Activated CD4-positive, CD25-positive, alpha-beta regulatory T cell treated with anti-CD3 and anti-CD28 coated beads, Interleukin-2, amount 50 U/mL, for 24 hours (primary cell): ENCODE measurements around the gene AFF3.
"Not testable (repeated sequence)": the region's sequence is repeated elsewhere in the genome, so short reads cannot be mapped to it uniquely, and the experiment has no call there.

Experiments
- ATAC-seq, 2 donors: fragments of 150-1000 bp; cut with Tn5 transposase; one replicate each; pipeline ENCODE4 v1.10.0; 2021; ENCODE audit warnings: mild to moderate bottlenecking in 1 of 2, moderate library complexity in 1 of 2

Gene AFF3

DNA sequence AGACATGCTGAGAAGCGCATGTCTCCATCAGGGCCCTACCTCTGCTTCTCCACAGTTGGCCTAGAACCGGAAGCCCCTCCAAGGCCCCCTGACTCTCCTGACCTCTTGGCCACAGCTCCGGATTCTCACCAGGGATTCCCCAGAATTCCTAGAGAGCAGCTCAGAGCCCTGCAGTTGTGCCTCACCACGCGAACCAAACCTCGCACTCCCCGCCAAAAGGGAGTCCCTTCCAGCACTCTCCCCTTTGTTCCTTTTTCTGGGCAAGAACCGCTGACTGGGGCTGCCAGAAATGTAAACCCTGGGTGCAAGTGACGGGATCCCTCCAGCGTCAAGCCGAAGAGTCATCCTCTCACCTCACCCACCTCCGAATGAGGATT, 36.7 kb downstream of the AFF3 start:
- no peak for ATAC-seq

DNA sequence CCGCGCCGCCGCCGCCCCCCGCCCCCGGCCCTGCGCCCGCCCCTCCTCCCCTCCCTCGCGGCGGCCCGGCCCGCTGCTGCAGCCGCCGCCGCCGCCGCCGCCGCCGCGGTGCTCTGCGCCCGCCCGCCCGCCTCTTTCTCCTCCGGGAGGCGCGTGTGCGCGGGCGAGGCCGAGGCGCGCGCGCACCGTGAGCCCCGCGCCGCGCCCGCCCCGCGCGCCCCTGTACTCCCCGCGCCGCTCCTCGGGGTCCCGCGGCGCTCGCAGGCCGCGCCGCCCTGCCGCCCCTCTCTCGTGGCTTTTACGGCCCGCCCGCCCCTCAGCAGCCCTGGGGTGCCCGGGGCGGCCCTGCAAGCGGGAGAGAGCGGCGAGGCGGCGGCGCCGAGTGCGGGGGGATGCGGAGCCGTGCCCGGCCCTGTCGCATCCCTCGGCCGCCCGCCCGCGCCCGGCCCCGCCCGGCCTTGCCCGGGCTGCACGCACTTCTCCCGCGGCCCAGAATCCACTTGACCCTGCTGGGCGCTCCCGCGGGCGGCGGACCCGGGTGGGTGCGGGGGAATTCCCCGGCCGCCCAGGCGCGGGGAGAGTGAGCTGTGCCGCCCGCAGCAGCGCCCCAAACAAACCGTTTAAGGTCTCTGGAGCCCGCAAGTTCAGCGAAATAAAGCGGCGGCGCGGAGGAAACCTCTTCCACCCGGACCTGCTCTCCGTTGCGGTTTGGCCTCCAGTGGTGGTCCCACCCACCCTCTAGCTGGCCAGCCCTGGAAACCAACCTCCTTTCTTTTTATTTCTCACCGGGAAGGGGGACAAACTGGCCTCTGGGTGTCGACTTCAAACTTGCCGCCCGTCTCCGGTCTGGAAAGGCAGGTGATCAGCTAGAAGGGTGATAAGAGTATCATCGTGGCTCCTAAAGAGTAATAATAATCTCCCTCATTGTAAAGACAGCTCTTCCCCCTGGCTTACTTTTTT, 37.4 kb downstream of the AFF3 start:
- peak; percentile 50 to 51 for ATAC-seq

DNA sequence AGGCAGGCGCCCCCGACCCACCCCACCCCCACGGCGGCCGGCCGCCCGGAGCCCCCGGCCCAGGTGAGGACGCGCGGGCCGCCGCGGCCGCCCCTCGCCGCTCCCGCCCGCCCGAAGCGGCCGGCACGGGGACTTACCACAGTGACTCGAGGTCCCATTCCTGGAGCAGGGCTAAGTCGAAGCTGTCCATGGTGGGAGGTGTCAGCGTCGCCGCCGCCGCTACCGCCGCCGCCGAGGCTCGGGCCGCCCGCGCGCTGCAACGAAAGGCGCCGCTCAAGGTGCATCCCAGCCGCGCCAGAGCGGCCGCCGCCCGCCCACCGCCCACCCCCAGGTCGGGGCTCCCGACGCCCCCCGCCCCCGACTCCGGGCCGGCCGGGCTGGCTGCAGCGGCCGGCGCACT, 38.1 kb downstream of the AFF3 start:
- peak in 1 of 2 donors; percentile 27 for ATAC-seq

DNA sequence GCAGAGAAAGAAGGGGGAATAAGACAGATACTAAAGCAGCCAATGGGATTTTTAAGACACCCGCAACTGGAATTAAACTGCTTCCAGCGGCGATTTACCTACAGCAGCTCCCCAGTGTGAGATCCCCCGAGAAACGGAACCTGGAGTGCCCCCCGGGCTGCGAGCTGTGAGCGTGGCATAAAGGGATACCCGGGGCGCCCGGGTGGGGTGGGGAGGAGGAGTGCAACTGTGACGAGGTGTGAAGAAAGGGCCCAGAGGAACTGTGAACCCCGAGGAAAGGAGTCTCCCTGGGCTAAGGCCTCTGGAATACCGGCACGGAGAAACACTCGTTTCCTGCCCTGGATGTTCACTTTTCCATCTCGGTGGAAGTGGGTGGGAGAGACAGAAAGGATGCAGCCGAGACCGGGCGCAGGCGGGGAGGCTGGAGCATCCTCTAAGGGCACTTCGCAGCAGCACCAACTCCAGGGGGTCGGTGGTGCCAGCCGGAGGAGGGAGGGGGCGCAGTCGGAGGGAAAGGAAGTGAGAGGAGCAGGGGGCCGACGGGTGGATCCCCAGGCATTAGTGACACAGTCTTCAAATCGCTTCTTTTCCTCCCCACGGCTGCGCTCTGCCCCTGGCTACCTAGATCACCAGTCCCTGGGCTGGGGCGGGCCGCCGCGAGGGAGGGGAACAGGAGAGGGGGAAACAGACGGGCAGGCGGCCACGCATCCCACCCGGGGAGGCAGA, 38.7 kb downstream of the AFF3 start:
- ATAC-seq = not testable (repeated sequence)

DNA sequence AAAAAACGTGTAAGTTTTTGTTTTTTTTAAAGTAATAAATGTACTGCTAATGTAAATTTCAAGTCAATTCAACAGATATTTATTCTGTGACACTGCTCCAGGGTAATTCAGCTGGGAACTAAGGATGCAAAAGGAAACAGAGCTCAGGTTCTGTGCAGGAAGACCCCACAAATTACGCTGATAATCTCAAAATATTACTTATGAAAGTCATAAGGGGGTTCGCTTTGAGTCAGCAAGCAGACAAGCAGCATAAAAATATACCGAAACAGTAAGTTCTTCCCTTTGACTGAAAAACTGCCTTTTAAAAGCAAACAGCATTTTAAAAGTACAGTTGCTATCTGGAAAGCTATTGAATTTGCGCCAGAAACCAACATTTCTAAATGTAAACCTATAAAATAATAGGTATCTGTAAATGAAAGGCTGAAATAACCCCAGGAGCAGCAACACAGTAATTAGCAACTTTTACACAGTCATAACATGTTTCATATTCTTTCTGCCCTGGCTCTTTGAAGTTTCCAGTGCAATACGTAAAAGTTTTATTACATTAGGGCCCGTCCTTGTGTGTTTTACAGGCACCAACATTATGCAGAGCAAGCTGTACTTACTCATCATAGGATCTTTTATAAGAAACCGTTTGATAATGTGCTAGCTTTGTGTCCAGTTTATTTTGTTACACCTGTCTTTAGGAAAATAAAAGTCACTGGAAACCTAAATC, 39.8 kb downstream of the AFF3 start:
- ATAC-seq = not testable (repeated sequence)

DNA sequence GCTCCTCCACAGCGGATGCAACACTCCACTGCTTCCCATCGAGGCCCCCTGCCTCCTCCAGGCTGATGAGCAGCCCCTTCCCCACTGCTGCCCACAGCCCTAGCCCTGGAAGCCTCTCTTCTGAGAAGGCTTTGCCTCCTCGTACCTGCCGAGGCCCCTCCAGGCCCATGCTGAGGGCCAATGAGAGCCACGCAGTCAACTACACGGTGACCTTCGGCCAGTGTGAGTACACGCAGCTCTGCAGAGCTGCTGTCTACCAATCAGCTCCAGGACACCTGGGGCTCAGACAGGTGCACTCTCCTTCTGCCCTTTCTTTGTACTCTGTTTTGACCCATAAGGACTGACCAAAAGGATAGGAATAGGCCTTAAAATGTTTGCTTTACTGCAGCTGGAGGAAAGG, 43.5 kb downstream of the AFF3 start:
- ATAC-seq = not testable (repeated sequence)

DNA sequence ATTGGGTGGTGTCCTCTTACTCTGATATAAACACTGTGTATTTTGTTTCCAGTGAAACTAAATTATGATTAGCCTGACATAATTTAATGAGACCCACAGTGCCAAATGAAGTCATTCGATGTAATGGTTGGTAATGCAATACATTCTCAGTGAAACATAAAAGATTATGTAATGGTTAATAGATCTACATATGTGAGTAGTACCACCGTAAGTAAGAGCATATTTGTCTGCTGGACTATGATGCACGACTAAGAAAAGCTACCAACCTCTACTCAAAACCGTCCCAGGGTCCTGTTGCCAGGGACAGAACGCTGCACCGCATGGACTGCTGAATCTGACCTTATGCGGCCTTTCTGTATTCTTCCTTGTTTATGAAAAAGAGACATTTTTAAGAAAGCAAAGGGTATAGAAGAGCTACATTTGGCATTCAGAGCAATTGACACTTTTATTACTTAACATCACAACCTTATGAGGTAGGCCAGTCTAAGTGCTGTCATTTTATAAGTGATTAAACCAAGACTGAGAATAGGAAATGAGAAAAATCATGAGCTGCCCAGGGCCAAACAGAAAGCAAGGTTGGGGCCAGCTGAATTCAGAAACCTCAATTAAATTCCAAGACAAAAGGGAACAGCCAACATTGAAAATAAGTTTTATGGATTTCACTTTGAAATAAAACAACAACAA, 44.6 kb downstream of the AFF3 start:
- ATAC-seq = not testable (repeated sequence)

DNA sequence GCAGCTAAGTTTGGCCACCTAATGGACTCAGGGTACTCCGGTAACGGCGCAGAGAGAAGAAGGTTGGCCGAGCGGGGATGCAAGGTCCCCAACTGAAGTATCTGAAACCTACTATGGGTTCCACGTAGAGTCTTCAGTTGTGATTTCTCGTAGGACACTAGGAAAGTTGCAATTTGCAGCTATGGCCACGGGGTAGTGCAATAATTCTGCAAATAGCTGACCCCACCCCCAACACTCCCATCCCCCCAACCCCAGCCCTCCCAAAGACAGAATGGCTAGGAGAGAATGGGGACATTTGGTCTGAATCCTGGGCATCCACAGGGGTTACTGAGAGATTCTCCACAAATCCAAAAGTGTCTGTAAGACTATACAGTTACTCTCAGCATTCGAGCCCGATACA, 46.5 kb downstream of the AFF3 start:
- not testable (repeated sequence) for ATAC-seq

DNA sequence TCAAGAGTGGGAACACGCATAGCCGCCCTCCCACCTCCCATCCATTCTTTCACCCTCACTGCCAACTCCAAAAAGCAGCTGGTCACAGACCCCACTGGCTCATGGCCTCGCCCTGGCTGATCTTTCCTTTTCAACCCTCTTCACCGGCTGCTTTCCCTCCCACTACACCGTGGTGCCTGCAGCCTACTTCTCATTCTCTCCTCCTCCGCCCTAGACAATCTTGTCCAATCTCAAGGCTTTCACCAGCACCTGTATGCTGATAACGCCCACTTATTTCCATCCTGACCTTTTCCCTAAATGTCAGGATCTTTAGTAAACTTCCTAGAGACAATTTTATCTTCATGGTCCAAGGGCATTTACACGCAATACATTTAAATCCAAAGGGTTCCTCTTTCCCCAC, 50.6 kb downstream of the AFF3 start:
- ATAC-seq = not testable (repeated sequence)

DNA sequence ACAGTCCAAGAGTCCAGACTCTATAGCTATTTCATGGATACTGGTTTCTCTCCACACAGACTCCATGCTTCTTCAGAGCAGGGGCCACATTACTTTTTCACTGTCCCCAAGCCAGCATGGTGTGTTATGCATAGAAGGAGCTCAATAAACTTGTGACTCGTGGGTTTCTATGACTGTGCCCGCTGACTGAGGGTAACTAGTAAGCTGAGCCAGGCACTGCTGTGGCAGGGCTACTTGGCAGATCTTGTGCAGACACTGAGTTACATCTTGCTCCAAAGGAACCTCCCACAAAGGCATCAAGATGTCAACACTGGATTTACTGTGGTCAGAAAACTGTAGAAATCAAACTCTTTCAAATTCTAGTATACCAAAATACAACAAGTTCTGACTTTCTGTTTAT, 56.6 kb downstream of the AFF3 start:
- ATAC-seq = not testable (repeated sequence)

DNA sequence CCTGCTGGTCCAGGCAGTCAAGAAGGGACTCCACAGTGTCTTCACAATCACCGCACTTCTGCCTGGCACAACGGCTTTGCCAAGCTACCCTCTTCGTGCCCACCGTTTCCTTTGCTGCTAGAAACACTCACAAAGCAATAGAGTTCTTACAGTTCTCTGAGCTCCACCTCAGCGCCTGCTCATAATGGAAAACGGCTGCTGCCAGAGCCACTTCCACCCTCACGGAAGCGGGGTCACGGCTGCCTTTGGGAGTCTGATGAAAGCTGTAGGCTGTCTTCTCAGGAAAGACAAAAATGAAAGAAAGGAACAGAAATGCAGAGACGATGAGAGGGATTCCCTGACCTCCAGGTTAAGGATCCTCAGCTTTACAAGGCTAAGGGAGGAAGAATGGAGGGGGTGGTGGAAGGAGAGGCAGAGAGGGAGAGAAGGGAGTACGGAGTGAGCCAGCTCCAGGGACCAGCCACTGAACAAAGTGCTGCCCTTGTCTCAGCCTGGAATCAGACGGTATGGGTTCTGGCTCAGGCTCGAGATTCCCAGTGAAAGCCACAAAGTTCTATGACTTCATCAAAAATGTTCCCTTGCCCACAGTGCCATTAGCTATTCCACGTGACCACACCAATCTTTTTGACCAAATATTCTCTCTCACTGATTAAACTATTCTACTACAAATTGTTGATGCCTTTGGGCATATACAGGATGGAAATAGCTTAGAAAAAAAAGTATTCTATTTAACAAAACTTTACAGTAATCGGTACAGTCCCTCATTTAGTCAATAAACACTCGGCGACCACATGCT, 58.8 kb downstream of the AFF3 start:
- ATAC-seq = not testable (repeated sequence)

DNA sequence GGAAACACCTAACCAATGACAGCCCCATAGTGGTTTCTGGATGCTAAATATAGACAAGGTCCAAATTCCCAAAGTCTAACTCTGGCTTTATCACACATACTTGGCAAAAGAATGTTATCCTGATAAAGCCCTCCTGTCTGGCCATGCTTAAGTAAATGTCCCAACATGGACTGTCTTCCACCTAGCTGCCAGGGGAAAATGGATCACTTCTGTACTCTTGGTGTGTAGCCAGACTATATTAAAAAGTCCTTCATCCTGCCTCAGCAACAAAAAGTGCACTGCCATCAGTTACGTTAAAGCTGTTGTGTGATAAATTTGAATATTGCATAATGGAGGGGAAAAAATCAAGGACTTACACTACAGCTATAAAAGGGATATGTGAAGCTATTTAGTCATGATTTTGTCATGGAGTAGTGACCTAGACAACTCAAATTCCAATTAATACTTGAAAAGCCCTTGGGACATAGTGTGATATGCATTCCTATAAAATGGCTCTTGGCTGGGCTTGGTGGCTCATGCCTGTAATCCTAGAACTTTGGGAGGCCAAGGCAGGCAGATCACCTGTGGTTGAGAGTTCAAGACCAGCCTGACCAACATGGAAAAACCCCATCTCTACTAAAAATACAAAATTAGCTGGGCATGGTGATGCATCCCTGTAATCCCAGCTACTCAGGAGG, 60.0 kb downstream of the AFF3 start:
- ATAC-seq = not testable (repeated sequence)

DNA sequence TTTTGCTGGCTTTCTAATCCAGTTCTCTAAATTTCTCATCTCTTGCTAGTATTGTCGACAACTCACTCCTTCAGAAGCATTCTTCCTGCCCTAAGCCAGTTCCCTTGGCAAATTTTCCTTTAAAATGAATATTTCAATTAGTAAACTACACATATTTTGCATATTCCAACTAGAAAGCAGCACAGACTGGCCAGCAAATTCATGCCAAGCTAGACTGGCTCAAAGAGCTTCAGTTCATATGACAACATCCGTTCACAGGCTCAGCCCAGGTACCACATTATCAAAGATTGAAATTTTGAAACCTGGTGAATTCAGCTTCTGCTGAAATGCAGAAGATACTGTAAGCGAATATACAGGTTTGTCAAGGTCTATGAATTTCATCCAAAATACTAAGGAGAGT, 64.5 kb downstream of the AFF3 start:
- ATAC-seq = no peak

DNA sequence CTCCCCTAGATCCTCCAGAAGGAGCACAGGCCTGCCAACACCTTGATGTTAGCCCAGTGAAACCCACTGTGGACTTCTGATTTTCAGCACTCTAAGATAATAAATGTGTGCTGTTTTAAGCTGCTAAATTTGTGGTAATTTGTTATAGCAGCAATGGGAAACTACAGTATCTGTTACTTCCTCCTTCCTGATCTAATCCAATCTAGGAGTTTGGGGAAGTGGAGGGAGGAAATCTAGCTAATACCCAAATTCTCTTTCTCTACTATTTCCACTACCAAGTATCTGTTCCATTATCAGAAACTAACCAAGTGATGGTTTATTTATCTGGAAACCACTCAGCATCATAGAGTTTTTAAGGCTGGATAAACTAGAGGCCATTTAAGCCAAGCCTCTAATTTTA, 64.9 kb downstream of the AFF3 start:
- no peak for ATAC-seq

DNA sequence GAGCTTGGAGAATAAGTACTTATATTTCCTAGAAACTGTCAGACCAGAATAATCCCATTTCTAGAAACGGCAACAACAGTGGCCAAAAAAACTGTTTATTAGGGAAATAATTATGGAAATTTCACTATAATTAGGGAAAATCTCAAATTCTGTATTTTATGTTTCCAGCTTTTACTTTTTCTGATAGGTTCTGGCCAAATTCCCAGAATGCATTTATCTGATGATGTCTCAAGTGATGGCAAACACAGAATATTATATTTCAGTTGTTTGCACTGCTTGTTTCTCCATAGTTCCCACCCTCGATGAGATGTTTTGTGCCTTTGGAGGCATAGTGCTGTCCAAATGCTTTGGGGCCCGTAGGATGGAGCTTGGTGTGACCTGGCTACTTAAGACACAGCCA, 66.9 kb downstream of the AFF3 start:
- no peak for ATAC-seq

DNA sequence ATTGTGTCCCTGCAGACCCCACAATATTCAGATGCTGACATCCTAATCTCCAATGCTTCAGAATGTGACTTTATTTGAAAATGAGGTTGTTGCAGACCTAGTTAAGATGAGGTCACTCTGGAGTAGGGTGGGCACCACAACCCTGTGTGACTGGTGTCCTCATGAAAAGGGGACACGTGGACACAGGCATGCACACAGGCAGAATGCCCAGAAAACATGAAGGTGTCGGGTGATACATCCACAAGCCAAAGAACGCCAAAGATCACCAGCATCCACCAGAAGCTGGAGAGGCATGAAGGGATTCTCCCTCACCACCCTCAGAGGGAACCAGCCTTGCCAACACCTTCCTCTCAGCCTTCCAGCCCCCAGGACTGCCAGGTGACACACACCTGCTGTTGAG, 69.3 kb downstream of the AFF3 start:
- ATAC-seq = no peak

DNA sequence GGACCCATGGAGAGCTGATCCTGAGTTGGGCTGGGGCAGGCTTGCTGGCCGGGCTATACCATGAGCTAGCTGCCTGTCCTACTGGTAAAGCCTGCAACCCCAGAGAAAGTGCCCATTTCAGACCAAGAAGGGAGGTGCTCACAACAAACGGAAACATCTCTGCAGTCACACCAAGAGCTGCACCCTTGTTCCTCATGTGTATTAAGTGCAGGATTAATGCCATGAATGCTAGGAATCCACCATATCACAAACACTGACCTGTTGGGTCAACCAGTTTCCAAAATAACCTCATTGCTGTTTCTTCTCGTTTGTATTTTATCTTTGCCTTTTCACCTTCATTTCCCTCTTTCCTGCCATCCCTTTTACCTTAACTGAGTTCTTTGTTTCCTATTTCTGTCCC, 69.9 kb downstream of the AFF3 start:
- no peak for ATAC-seq

DNA sequence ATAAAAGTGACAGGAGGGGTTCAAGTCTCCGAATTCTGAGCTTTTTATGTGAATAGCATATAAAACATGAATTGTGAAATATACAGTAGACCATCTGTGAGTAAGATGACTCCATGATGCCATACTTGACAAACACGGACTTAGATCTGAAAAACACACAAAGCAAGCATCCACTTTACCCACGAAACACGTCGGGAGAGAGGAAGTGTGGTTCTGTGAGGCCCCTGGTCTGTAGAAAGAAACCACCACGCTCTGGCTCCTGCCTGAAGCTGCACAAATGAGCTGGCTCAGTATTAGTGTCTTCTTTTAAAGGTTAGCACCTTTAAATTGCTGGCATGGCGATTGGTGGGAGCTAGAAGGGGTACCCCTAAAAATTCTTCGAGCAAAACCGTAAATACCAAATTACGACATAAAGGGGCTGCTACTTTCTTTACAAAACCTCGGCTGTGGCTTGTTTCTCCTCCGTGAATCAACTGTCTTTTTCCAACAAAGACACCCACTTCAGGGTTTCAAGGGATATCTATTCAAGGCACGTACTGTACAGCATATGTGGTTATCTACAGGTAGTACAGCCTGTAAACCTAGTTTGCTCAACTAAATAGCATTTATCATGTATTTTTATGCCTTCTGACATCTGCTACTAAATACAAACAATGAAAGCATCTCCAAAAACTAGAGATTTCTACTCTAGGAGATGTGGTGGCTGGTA, 70.9 kb downstream of the AFF3 start:
- ATAC-seq = no peak

DNA sequence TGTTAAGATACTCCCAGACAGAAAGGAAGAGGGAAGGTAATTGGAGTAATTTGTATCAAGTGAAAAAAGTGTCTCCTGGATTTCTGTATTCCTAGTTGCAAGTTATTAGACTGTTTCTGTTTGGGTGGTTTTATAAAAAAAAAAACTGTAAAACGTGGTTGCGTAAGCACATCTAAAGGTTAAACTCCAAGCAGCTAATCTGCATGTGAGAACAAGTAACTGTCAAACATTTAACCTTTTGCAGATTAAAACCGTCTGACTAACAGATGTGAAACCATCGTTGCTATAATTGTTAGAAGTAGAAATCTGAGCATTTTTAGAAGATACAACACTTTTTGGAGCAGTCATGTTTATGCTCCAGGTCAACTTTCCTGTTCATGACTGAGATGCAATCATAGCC, 72.3 kb downstream of the AFF3 start:
- peak; percentile 47 to 61 for ATAC-seq

DNA sequence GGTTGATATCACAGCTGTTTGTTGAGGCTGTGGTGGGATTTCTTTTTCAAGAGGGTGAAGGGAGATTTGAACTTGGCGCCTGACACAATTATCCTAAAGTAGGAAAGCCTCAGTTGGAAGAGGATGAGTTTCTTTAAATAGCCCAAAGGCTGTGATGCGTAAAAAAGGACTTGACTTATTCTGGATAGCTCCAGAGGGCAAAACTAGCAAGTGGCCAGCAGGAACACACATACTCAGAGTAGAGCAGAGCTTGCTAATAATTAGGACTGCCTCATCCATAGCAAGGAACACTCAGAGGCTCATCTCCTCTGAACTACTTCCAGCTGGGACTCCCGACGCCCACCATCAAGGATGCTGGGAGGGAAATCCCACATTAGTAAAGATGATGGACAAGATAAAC, 74.0 kb downstream of the AFF3 start:
- no peak for ATAC-seq

DNA sequence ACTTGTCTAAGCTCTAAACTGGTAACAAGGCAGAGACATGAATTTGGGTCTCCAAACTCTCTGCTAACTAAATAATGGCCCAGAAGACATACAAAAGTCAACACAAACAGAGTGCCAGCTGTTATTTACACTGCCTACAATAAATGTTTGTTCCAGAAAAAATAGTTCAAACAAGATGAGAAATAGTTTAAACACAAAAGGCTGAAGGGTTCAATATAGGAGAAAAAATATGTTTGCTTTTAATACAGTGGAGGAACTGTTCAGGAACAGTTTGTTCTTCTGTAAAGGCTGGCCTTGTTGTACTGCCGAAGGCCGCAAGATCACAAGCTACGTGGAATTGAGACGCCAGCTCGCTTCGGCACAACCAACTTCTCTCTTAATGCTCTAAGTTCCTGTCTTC, 74.6 kb downstream of the AFF3 start:
- ATAC-seq = no peak
